GM18868 (cell line): ENCODE data around the gene TAF11L3.
"Not testable (repeated sequence)": the region's sequence is repeated elsewhere in the genome, so short reads cannot be mapped to it uniquely, and the experiment has no call there.

Experiments used
- ATAC-seq: cut with Tn5 transposase; IDR thresholded peaks from one replicate; pipeline ENCODE4 v1.9.1; 2021; ENCODE audit warnings: mild to moderate bottlenecking, moderate library complexity; ENCODE audit not compliant: unreplicated experiment

TAF11L3 gene

DNA sequence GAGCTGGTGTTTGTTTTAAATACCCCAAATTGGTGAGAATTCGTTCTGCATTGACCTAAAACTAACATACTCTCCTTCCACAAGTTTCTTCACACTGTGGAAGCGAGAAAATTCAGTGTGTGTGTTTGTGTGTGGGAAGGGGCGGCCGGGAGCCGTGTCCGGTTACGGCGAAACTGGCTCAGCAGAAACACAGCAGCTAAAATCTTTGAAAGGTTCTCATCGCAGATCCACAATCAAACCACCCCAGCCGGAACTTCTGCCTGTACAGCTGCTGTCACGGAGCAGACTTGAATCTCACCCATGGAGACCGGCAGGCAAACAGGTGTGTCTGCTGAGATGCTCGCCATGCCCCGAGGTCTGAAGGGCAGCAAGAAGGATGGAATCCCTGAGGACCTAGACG, at the start of gene TAF11L3:
TAF11L3 (plus strand) TSS at position 301 of the 400 bp plus-strand sequence.
- not testable (repeated sequence) for ATAC-seq

DNA sequence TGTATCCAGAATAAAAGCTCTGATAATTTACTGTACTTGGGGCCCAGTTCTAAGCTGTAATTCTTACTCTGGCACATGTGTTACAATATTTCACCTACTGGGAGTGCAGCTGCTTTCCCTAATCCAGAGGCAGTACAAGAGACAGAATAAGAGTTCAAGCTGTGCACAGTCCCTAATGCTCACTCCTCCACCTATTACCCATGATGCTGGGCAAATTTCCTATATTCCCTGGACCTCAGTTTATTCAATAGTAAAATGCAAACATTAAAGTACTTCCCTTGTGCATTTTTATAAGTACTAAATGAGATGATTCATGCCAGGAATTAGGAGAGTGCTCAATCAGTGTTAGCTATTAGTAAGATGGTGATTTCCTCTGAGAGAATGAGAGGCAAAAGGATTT, 48.1 kb upstream of the TAF11L3 start:
- no peak for ATAC-seq

DNA sequence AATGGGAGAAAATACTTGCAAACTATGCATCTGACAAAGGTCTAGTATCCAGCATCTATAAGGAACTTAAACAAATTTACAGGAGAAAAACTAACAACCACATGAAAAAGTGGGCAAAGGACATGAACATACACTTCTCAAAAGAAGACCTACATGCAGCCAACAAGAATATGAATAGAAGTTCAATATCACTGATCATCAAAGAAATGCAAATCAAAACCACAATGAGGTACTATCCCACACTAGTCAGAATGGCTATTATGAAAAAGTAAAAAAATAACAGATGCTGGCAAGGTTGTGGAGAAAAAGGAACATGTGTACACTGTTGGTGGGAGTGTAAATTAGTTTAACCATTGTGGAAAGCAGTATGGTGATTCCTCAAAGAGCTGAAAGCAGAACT, 43.1 kb upstream of the TAF11L3 start:
- ATAC-seq: not testable (repeated sequence)

DNA sequence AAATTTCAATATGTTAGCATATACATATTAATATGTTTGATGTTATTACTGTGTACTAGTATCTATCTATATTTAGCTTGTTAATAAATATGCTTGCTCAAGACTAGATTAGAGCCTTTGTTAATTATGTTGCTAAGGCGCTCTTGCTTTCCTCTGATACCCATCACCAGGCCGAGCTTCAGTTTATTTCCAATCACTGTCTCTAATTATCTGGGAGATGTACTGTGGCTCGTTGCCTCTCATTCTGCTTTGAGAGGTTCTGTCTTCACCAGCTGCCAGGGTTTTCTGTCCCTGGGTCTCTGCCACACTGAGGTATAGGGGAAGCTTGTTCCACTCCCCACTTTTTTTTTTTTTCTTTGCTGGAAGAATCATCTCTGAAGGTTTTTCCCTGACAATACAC, 41.1 kb upstream of the TAF11L3 start:
- no peak for ATAC-seq

DNA sequence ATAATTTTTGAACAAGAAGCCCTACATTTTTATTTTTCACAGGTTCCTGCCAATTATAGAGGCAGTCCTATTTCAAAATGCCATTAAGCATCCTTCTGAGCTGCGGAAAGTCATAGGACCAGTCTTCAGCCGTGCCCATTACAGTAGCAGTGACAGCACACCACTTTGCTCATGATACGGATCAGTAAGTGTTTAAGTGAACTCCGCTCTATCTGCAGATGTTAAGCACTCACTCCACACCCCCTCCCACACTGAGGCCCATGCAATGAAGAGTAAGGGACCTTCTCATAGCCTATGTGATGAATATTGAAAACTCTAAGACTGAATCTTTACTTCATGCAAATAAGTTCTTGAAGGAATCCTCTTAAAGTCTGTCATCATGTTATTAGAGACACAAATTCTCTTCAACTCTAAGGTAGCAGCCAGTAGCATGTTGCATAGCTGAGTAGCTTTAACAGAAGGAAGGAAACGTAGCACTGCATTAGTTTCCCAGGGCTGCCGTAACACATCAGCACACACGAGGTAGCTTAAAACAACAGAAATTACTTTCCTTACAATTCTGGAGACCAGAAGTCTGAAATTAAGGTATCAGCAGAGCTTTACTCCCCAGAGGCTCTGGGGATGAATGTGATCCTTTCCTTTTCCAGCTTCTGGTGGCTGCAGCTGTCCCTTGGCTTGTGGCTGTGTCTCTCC, 40.4 kb upstream of the TAF11L3 start:
- ATAC-seq: no peak

DNA sequence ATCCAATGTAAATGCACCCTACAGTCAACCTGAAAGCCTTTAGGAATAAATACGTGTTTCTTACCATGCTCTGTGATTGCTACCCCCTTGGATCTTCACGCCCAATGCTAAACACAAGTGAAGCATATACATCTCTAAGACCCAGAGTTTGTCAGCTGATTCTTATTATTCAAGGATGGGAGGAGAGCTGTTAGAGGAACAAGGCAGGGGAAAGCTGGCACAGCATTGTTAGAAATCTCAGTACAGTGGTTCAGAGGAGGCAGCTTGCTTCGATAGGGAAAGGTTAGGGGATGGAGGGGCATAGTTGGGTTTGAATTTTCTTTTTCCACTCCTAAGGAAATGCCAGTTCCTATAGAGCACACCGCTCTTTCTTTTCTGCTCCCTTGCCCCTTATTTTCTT, 36.8 kb upstream of the TAF11L3 start:
- no peak for ATAC-seq

DNA sequence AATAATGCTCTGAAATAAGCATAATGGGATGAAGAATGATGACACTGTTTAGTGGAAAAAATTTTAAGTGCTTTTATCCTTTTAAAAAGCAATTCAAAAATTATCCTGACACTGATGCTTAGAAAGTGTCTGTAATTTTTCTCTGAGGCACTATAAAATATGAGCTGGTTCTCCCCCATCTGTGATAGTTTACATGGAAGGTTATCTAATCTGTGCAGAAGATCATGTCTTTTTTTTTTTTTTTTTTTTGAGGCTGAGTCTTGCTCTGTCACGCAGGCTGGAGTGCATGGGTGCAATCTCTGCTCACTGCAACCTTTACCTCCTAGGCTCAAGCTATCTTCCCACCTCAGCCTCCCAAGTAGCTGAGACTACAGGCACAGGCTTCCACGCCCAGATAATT, 35.4 kb upstream of the TAF11L3 start:
- no peak for ATAC-seq

DNA sequence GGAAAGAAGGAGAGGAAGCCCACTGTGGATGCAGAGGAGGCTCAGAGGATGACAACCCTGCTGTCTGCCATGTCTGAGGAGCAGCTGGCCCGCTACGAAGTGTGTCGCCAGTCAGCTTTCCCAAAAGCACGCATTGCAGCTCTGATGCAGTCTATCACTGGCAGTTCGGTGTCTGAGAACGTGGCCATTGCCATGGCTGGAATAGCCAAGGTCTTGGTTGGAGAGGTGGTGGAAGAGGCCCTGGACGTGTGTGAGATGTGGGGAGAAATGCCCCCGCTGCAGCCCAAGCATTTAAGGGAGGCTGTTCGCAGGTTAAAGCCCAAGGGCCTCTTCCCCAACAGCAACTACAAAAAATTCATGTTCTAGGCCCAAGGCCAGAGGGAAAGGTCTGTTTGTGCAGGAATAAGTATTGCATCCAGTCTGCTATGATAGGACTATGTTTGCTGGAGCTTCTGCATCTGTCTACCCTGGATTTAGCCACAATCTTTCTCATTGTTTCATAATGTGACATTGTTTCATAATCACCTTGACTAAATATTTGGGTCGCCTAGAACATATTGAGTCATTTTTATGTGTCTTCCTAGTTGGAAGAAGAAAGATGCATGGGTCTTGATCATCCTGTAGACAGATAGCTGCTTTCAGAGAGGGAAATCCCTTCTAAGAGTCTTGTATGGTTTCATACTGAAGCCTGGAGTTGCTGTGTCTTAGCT, 31.5 kb upstream of the TAF11L3 start:
- not testable (repeated sequence) for ATAC-seq

DNA sequence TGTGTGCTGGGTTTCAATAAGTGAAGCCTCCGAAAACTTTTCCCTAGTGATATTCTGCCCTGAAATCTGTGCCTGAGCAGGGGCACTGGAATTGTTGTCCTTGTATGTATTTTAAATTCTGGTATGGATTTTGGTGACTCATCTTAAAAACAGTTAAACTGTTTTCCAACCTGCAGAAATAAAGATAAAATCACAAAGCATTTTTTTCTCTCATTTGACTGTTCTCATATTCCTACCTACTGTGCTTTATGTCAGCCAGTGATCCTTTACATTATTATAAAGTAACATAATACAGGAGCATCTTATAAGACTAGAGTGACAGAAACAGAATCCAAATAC, 31.0 kb upstream of the TAF11L3 start:
- ATAC-seq: no peak

DNA sequence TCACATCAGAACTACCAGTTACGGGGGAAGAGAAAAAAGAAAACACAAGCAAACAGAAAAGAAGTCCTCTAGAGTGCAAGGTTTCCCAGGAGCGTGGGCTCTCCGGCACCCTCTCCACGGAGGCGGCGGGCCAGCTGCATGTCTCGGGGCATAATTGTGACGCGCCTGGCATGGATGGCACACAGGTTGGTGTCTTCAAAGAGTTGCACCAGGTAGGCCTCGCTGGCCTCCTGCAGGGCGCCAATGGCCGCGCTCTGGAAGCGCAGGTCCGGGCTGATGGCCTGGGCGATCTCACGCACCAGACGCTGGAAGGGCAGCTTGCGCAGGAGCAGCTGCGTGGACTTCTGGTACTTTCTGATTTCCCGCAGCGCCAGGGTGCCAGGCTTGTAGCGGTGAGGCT, 26.9 kb upstream of the TAF11L3 start:
- not testable (repeated sequence) for ATAC-seq

DNA sequence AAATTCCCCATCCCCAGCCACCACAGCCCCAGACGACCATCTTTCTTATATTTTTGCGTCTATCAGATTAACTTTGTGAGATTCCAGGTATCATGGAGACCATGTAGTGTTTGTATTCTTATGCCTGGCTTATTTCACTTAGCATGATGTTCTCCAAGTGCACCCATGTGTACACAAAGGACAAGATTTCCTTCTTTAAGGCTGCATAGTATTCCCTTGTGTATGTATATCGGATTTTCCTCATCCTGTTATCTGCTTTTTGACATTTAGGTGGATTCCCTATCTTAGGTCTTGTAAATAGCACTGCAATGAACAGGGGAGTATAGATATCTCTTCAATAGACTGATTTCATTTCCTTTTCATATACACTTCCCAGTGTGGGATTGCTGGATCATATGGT, 25.4 kb upstream of the TAF11L3 start:
- no peak for ATAC-seq

DNA sequence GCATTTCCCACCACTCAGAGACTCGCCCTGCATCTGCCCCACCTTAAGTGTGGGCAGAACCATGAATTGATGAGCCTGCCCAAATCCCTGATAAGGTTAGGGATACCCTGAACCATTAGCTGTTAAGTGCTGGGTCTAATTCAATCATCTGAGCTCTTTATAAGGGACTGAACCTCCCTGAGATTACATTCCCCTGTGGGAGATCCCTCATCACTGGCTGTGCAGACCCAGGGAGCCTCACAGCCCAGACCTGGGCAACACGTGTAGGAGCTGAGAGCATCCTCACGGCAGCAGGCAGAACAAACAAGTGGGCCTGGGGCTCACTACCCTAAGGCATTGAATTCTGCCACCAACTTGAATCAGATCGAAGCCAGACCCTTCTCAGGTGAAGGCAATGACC, 20.7 kb upstream of the TAF11L3 start:
- ATAC-seq: no peak

DNA sequence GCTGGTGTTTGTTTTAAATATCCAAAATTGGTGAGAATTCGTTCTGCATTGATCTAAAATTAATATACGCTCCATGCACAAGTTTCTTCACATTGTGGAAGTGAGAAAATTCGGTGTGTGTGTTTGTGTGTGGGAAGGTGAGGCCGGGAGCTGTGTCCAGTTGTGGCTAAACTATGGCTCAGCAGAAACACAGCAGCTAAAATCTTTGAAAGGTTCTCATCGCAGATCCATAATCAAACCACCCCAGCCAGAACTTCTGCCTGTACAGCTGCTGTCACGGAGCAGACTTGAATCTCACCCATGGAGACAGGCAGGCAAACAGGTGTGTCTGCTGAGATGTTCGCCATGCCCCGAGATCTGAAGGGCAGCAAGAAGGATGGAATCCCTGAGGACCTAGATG, 20.2 kb upstream of the TAF11L3 start, which contains the start of gene TAF11L2:
TAF11L2 (plus strand) TSS at position 301 of the 400 bp plus-strand sequence.
- ATAC-seq: not testable (repeated sequence)

DNA sequence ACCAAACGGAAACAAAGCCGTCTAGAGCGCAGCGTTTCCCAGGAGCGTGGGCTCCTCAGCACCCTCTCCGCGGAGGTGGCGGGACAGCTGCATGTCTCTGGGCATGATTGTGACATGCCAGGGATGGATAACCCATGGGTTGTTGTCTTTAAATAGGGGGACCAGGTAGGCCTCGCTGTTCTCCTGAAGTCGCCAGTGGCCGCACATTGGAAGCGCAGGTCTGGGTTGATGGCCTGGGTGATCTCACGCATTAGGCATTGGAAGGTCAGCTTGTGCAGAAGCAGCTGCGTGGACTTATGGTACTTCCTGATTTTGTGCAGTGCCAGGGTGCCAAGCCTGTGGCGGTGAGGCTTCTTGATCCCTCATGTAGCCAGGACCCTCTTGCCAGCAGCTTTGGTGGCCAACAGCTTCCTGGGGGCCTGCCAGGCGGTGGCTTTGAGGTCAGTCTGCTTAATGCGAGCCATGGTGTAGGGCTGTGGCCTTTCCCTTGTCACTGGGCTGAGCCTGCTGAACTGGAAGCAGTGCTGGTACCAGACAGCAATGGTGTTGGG, 6.3 kb upstream of the TAF11L3 start:
- no peak for ATAC-seq

DNA sequence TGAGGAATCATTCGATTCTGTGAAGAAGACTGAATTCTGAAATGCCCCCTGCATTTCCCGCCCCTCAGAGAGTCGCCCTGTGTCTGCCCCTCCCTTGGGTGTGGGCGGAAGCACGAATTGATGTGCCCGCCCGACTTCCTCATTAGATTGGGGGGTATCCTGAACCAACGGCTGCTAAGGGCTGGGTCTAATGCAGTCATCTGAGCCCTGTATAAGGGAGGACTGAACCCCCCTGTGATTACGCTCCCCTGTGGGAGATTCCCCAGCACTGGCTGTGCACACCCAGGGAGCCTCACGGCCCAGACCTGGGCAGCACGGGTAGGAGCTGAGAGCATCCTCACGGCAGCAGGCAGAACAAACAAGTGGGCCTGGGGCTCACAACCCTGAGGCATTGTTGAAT, 641 bp upstream of the TAF11L3 start:
- not testable (repeated sequence) for ATAC-seq

DNA sequence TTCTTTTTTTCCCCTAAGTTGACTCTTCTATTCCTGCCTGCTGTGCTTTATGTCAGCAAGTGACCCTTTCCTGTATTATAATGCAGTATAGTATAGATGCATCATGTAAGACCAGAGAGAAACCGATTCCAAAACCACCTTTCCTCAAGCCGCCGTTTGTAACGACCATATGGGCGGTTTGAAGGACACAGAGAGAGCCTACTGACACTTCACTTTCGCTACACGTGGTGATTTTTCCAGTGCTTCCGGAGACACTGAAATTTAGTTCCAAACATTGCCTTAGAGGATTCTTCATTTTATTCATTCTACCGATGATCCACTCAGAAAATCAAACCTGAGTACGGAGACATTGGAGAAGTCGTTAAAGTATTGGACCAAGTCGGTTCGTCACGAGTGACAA, 1.3 kb downstream of the TAF11L3 start:
- not testable (repeated sequence) for ATAC-seq

DNA sequence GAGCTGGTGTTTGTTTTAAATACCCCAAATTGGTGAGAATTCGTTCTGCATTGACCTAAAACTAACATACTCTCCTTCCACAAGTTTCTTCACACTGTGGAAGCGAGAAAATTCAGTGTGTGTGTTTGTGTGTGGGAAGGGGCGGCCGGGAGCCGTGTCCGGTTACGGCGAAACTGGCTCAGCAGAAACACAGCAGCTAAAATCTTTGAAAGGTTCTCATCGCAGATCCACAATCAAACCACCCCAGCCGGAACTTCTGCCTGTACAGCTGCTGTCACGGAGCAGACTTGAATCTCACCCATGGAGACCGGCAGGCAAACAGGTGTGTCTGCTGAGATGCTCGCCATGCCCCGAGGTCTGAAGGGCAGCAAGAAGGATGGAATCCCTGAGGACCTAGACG, 3.3 kb downstream of the TAF11L3 start, which contains the start of gene TAF11L4:
TAF11L4 (plus strand) TSS at position 301 of the 400 bp plus-strand sequence.
- ATAC-seq: not testable (repeated sequence)

DNA sequence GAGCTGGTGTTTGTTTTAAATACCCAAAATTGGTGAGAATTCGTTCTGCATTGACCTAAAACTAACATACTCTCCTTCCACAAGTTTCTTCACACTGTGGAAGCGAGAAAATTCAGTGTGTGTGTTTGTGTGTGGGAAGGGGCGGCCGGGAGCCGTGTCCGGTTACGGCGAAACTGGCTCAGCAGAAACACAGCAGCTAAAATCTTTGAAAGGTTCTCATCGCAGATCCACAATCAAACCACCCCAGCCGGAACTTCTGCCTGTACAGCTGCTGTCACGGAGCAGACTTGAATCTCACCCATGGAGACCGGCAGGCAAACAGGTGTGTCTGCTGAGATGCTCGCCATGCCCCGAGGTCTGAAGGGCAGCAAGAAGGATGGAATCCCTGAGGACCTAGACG, 6.8 kb downstream of the TAF11L3 start, which contains the start of gene TAF11L5:
TAF11L5 (plus strand) TSS at position 301 of the 400 bp plus-strand sequence.
- ATAC-seq: not testable (repeated sequence)

DNA sequence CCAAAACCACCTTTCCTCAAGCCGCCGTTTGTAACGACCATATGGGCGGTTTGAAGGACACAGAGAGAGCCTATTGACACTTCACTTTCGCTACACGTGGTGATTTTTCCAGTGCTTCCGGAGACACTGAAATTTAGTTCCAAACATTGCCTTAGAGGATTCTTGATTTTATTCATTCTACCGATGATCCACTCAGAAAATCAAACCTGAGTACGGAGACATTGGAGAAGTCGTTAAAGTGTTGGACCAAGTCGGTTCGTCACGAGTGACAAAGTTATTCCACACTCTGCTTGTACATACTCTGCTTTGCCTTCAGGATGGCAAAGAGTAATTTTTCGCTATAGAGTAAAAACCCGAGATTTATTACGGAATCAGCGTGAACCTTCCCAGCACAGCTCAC, 8.3 kb downstream of the TAF11L3 start:
- ATAC-seq: not testable (repeated sequence)

DNA sequence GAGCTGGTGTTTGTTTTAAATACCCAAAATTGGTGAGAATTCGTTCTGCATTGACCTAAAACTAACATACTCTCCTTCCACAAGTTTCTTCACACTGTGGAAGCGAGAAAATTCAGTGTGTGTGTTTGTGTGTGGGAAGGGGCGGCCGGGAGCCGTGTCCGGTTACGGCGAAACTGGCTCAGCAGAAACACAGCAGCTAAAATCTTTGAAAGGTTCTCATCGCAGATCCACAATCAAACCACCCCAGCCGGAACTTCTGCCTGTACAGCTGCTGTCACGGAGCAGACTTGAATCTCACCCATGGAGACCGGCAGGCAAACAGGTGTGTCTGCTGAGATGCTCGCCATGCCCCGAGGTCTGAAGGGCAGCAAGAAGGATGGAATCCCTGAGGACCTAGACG, 10.2 kb downstream of the TAF11L3 start, which contains the start of gene TAF11L6:
TAF11L6 (plus strand) TSS at position 301 of the 400 bp plus-strand sequence.
- ATAC-seq: not testable (repeated sequence)
